GM21825 (cell line): ENCODE data around the gene SETD3.

ENCODE experiments used
- ATAC-seq: cut with Tn5 transposase; IDR thresholded peaks from one replicate; pipeline ENCODE4 v1.9.1; 2021; ENCODE audit warnings: mild to moderate bottlenecking, moderate library complexity; ENCODE audit not compliant: unreplicated experiment

The SETD3 gene

DNA sequence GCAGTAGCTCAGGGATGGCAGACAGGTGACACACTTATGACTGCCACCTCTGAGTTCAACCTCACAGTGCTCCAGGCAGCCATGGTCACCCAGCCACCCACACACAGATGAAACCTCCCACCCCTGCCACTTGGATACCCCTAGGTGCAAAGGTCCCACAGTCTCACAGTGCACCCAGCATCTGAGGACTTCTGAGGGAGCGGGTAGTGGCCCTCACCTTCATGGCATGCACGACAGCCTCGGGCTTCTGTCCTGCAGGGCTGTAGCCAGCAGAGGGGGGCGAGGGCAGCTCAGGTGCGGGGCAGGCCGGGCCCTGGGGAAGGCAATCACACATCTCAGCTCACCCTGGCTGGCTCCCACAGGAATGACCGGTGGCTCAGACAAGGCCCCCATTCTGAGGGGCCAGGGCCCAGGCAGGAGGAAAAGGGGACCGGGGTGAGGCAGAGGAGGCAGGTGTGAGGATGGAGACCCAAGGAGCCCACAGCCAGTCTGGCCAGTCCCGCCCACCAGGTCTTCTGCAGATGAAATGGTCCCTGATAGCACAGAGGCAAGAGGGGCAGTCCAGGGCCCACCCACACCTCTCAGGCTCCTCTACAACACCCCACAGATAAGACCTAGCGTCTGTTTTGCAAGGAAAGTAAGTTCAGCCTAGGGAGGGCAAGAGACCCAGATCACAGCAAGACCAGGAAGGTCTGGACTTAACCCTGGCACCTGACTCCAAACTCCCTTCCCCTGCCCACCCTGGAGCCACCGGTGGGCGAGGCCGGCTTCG is 36.4 kb upstream of the SETD3 start:
- ATAC-seq: no peak

DNA sequence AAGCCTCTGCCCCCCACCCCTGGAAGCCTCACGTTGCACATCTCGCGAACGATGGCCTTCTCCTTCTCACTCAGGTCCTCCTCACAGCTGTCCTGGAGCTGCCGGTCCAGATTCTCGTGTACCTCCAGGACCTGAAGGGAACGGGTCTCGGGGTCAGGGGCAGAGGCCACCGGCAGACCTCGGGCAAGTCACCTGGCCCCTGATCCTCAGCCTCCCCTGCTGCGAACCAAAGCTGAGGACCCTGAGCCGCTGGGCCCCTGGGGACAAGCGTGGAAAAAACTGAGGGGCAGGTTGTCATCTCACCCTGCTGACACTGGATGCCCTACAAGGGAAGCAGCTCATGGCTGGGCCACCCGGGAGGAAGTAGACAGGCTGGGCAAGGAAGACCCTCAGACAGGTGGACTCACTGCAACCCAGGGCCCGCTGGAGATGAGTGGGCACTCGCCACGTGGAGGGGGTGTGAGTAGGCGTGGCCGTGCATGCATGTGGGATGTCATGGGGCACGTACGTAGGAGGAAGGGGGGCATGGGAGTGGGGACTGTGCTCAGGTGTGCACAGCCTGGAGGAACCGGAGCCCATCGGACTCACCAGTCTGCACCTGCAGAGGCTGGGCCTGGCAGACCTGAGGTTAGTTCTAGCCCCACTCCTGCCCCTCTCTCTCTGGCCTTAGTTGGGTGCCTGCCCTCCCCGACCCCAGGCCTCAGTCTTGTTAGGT is 35.7 kb upstream of the SETD3 start:
- ATAC-seq: no peak

DNA sequence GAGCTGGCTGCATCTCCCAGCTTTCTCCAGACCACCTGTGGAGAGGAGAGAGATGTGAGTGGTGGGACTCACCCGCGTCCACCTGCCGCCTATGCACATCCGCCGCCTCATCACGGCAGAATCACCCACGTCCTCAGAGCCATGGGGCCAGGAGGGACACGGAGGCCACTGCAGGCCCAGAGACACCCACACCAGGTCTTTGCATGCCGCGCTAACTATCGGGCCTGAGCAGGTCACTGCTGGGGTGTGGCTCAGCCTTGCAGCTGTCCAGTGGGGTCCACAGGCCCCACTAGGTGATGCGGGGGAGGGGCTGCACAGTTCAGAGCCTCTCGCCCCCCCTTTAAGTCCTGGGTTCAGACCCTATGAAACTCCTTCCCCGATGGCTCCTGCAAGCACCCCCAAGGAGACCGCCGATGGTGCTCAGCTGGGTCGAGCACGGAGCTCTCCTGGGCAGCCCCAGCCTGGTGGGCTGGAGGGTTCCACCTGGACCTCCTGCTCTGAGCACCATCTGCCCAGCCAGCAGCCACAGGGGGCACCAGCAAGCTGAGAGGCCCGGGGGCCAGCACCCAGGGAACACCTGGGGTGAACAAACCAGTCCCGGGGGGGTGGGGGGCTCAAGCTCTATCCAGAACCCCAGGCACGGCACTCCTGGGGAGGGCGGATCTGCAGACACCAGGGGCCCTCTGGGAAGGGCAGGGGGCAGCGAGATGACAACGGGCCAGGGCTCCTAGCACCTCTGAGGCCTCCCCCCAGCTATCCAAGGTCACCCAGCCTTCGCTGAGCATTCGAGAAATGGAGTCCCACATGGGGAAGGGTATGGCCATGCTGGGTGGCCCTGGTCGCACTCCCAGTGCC is 34.9 kb upstream of the SETD3 start:
- no peak for ATAC-seq

DNA sequence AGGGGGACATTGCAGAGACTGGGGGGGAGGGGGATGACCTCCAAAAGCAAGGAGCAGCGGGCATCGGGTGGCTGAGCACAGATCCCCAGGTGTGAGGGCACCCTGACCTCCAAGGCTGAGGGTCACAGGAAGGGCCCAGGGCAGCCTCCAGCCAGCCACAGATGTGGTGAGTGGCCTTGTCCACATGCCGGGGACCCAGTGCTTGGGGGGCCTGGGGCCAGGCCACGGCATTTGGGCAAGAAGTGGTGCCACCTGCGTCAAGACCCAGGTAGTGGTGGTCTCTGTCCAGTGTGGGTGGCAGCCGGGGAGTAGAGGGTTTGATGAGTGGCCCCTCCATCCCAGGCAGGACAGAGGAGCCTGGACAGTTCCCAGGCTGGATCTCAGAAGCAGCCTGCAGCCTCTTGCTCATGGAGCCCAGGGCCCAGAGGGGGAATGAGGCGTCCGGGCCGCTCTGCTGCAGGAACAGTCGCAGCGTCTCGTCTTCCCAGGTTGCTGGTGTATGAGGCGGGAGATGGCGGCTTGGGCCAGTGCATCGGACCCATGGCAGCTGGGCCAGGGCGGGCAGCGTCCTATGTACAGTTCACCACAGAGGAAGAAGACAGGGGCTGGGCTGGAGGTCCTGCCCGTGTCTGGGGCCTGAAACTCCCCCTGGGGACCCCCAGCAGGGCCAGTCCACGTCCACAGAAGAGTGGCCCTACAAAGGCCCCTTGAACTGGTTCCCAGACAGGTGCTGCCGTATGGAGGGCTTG is 34.1 kb upstream of the SETD3 start:
- ATAC-seq: no peak

DNA sequence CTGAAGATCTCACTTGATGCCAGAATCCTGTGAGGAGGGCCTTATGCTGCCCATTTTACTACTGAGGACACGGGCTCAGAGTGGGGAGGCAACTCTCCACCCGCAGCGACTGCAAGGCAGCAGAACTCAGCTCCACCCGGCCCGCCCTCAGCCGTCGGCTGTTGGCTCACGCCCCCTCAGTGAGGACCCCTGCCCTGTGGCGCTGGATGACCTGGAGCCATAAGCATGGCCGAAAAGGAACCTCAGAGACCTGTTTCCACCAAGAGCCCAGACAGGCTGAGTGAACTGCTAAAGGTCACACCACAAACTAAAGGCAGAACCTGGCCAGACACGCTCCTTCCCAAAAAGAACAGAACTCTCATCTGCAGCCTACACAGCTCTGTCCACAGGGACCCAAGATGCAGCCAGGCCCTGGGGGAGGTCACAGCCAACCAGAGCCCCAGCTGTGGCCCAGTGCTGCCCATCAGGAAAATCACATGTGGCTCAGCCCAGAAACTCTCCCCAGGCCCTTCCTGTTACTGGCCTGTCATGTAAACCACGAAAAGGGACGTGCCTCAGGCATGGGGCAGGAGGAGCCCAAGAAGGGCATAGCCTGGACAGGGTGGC is 33.4 kb upstream of the SETD3 start:
- ATAC-seq: no peak

DNA sequence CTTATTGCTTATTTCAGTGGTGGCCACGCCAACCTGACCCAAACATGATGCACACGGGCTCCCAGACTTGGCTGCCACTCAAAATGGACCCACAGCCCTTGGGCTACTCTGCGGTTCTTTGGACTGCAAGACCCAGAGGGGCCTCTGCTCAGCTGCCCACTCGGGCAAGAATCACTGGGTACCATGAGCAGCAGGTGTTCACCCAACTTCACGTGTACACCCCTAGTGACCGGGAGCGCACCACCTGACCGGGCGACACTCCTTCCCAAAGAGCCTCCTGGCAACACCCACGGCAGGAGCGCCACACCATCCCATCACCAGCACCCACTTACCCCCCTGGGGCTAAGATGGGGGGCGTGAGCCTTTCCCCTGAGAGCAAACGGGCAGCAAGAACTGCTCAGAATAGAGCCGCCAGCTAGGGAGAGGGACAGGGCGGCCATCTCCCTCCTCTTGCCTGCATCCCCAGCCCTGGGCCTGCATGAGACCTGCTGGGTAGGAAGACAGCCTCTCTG is 32.6 kb upstream of the SETD3 start:
- no peak for ATAC-seq

DNA sequence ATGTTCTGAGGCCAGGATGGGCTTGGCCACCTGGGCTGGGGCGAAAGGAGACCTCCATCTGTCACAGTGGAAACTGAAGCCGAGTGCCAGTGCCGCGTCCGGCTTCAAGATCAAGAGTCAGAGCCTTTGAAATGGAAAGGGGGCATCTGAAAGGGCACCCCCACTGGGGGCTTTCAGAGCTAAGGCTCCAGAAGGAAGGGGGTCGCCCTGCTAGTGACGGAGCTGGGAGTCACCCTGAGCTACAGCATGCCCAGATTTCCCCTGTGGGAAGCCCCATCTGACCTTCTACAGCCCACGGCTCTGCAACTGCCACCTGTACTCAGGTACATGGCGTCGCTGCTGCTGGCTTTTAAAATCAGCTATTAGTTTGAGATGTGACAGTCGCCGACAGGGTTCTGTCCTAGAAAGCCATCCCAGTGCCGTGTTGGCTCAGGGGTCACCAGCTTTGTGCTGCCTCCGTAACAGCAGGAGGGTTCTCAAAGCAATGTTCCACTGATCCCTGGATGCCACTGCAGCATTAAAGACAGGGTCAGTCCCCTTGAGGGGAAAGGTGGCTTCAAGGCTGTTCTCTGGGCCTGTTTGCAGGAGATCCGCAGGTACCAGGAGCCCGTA is 32.0 kb upstream of the SETD3 start:
- no peak for ATAC-seq

DNA sequence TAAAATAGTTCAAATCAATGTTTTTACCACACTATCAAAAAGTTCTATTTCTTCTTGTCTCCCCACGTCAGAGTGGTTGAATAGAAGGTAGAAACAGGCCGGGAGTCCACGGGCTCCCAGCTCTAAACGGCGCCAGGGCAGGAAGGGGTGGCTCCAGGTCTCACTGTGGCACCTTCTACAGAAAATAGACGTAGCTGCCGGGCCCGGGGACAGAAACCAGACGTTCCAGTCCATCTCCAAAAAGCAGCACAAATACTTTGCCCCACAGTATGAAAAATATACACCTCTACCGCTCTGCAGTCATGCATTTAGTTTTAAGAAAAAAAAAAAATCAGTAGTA is 31.4 kb upstream of the SETD3 start:
- ATAC-seq: no peak

DNA sequence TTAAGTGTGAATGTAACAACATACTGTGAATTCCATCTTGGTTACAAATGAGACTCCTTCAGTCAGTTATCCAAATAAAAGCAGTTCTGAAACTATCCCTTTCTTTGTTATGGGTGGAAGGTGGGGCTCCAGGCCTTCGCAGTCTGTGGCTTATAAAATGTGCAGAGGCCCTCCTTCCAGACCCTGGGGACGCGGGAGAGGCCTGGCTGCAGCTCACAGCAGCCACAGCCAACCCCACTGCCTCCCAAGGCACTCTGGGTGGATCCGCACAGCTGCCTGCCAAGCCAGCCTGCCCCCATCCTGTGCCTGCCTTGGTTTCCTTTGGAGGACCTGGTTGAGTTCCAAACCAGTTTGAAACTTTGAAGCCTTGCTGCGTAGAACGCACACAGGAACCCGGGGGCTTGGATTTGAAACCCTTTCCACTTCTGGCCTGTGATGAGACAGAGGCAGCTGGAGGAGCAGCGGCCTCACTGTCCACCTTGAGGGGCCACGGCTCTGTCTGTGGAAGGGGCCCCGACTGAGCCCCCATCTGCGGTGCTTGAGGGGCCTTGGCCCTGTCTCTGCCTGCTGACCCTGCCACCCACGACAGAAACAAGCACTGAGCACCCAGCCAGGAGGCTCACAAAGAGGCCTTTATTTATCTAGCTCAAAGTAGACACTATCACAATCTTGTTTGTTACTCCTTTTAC is 30.9 kb upstream of the SETD3 start:
- ATAC-seq: no peak

DNA sequence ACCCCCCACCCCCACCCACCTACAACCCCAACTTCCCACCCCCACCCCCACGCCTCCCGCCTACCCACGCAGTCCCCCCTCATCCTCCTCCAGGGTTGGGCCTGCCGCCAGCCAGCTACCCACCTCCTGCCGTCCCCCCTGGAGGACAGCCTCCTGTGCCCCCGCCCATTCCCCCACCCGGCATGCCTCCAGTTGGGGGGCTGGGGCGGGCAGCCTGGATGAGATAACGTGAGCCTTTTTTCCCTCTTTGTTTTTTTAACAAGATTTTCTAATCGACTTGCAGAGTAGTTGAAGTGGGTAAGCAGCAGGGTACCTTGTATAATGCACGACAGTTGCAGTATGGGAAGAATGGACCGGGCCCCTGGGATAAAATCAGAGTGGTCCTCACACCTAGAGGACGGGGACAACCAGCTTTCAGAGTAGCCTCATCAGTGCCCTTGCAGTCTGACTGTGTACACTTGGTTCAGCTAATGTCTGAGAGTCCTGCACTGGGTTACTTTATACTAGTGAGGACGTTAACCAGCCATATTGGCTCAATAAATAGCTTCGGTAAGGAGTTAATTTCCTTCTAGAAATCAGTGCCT is 30.0 kb upstream of the SETD3 start:
- no peak for ATAC-seq

DNA sequence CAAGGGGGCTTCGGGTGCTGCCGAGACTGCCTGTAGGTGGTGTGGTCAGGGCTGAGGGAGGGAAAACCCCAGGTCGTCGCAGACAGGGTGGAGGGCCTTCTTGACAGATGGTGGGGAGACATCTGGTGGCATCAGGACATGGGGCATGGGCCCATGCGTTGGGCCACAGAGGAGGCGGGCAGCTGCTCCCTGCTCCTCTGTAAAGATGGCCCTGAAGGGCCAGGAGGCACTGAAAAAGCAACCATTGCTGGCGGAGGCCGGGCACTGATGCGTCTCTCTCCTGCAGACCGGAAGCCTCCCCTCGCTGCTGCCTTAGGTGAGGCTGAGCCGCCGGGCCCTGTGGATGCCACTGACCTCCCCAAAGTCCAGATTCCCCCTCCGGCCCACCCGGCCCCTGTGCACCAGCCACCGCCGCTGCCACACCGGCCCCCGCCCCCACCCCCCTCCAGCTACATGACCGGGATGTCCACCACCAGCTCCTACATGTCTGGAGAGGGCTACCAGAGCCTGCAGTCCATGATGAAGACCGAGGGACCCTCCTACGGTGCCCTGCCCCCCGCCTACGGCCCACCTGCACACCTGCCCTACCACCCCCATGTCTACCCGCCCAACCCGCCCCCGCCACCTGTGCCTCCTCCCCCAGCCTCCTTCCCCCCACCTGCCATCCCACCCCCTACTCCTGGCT is 29.4 kb upstream of the SETD3 start:
- ATAC-seq: no peak

DNA sequence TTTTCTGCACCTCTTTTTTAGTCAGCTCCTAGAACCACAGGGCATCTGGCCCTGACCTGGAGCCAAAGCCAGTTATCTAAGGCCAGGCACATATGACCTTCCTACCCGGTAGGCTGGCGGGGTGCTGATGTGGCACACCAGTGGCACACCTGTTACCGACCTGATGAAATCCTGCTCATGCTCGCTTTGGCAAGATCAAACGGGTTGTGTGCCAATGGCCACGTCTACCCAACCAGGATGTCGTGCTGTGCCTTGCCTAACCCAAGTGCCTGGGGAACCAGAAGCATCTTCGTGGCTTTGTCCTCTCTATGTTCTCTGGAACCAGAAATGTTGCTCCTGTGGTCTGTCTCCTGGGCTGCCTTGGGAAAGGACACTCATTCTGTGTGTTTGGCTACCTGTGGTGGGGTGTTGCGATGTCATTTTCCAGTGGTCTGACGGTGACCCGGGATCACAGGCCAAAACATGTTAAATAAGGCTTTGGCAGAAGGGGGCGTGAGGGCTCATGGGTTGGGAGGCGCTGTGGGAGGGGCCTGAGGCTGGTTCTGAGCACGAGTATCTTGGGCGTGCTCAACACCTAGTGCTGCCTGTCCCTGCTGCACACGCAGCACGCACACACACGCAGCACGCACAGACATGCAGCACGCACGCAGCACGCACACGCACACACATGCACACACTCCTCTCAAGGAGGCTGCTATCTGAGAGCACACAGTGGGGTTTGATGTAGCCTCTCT is 28.4 kb upstream of the SETD3 start:
- no peak for ATAC-seq

DNA sequence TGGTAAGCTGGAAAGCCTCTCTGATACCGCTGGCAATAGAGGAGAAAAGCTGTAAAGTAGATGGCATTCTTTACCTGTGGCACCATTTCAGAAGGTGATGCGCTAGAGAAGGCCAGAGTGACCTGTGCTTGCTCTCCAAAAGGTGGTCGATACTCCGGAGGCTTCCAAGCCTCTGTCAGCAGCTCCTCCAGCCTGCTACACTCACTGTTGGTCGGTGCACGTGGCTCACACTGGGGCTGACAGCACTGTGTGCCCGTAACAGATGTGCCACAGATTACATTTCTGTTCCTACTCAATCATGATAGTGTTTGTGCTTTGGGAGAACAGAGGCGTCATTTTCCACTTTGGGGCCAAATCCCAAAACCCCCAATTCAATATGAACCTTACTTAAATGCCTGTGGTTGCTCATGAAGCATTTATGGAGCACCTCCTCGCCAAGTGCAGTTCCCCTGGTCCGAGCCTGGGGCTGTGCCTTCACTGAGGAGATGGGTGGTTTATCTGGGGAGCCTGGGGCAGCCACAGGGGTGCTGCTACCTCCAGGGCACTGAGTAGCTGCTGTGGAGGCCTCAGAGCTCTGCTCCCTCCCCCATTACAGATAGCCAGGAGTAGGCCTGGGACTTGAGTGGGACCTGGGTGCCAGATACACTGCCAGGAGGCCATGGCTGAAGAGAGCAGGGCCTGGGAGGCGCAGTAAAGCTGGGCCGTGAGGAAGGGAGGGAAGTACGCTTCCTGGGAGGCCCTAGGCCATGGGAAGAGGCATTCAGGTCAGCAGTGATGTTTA is 27.4 kb upstream of the SETD3 start:
- ATAC-seq: no peak

DNA sequence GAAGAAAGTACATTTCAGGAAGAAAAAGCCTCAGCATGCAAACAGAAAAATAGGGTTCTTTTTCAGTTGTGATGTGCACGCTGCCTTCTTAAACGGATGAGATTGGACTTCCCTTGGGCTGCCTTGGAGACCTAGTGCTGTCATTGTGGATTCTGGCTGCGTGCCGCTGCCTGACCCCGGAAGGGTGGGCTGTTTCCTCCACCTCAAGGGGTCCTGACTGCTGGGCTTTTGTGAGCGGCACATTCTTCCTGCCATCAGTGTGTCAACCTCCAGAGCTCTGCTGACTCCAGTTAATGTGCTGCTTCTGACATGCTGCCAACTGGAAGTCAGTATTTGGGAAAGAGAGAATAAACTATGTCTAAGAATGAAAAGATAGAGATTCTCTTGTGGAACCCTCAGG is 25.6 kb upstream of the SETD3 start:
- ATAC-seq: no peak

DNA sequence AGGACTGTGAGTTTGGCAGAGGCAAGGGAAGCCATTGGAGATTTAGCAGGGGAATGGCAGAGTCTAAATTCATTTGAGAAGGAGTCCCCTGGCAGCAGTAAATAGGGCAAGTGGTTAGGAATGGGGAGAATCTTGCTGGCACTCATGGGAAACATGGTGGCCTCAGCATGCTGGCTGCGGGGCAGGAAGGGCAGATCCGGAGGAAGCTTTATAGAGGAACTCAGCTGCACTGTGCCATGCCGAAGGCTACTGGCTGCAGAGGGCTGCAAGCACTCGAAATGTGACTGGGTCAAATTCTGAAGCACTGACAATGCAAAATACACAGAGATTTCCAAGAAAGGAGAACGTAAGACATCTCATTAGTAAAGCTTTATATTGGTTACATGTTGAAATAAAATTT is 24.4 kb upstream of the SETD3 start:
- ATAC-seq: no peak

DNA sequence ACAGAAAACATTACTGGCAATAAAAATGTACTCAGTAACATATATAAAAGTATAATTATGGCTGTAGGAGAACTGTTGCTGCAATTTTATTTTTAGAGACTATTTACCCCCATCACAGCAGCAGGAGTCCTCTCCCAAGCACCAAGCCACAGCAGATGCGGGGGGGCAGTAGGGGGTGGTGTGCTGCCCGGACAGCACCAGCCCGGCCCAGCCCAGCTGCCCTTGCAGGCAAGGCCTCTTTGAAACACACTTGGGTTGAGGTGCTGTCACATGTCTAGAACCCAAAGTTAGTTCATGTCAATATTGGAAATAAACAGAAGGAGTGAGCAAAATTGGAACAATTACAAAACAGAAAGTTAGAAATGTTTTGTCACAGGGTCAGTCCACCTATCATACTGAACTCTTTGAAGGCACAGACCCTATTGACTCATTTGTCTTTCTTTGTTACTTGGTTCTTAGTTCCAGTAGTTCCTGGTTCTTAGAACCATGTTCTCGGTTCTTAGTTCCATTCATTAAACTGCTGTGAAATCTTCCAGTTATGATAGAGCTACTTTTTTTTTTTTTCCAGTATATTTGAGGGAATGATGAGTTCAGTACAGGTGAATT is 23.3 kb upstream of the SETD3 start:
- ATAC-seq: no peak

DNA sequence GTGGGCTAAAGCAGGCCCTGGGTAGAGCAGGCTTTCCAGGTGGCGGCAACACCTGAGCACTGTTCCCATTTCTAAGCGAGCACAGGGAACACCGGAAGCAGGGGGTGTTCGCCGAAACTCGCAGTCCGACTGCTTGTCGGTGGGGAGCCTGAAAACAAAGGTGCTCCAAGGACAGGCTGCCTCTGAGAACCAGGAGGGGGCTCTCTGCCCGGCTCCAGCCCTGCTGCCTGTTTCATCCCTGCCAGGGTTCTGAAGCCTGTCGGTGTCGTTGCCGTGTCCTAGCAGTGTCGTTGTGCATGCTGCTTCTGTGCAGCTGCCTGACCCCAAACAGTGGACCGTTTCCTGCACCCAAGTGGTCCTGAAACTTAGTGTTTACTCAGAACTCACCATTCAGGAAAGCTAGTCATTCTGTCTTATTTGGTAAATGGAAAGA is 22.3 kb upstream of the SETD3 start:
- ATAC-seq: no peak
